Measurements from ENCODE around the gene TMEM191B.
"Not testable (repeated sequence)": the region's sequence is repeated elsewhere in the genome, so short reads cannot be mapped to it uniquely, and the experiment has no call there.

Gene TMEM191B

DNA sequence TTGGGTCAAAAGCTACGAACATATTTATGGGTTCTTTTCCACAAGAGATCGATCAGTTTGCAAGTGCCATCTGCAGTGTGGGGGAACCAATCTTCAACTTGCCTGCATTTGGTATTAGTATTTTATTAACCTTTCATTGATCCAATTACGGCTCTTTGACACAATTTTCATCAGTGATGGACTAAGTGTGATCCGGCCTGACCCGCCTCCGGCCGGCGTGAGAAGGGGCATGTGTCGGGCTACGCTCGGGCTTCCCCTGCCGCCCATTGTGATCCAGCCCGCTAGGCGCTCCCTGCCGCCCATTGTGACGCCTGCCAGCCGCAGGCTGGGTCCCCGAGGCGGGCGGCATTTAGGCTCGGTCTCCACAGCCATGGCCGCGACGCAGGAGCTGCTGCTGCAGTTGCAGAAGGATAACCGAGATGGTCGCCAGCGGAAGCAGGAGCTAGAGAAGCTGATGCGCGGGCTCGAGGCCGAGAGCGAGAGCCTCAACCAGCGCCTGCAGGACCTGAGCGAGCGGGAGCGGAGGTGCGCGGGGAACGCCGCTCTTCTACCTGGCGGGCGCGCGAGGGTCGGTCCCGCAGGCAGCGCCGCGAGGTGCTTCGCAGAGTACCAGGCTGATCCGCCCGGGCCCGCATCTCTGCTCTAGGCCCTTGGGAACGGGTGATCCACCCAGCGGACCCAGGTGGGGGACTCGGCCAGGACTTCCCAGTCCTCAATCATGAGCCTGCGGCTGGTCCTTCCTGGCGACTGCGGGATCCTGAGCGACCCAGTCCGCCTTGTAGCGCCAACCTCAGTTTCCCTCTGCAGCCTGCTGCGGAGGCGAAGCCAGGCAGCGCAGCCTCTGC is at the start of gene TMEM191B:
Gene TMEM191B, plus strand, starts transcription at position 51 of the 845 bp plus-strand sequence. Its CDS starts 179 bp downstream, at position 230.
- DNase-seq (ENCODE audit: low read depth, low spot score); in situ Hi-C loops (cut with HindIII; ENCODE audit: low sequenced_read_pairs); H3K4me3 ChIP-seq (ENCODE audit: low read depth, low read length): not testable (repeated sequence)

DNA sequence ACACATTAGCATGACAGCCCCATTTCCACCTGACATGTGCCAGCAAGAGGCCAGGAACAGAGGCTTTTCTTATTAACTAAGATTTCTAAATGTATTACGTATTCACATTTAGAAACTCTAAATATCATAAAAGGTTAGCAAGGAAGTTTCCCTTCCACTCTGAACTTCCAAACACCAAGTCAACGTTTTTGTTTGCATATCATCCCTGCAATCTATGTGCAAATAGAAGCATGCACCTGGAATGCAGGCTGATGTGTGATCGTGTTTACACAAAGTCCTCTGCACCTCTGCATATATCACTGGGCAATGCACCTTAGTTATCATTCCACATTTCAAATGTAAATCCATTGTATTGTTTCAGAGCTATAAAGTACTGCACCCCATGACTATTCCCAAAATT is 31.4 kb upstream of the TMEM191B start:
- in situ Hi-C loops (cut with HindIII; ENCODE audit: low sequenced_read_pairs); H3K4me3 ChIP-seq (ENCODE audit: low read depth, low read length); DNase-seq (ENCODE audit: low read depth, low spot score): not testable (repeated sequence)

DNA sequence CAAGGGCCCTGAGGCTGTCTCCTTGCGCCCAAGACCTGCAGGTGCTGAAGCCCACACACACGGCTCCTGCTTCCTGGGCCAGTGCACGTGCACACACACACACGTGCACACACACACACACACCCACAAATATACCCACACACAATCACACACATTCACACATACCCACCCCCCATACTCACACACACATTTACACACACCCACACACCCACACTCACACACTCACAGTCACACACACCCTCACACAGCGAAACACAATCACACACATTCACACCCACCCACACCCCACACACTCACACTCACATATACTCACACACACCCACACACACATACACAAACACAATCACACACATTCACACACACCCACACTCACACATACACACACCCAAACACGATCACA is 16.3 kb upstream of the TMEM191B start:
- DNase-seq (ENCODE audit: low read depth, low spot score); H3K4me3 ChIP-seq (ENCODE audit: low read depth, low read length); in situ Hi-C loops (cut with HindIII; ENCODE audit: low sequenced_read_pairs): not testable (repeated sequence)

DNA sequence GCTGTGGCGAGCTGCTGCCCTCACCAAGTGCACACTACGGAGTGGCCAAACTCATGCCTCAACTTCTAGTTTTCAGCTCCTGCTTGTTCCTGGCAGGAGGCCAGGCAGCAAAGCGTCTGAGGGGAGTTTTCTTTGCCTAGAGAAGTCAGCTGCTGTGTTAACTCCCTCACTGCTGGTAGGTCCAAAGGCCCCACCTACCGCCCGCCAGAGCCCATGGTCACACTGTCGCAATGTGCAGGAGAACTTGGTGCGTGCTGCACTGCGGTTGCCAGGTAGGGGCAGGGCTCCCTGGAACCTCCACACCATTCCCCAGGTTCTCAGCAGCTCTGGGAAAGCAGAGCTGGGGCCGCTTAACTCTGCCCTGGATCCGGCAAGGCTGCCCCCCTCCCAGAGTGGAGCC is 15.2 kb upstream of the TMEM191B start:
- H3K4me3 ChIP-seq (ENCODE audit: low read depth, low read length); in situ Hi-C loops (cut with HindIII; ENCODE audit: low sequenced_read_pairs); DNase-seq (ENCODE audit: low read depth, low spot score): not testable (repeated sequence)

DNA sequence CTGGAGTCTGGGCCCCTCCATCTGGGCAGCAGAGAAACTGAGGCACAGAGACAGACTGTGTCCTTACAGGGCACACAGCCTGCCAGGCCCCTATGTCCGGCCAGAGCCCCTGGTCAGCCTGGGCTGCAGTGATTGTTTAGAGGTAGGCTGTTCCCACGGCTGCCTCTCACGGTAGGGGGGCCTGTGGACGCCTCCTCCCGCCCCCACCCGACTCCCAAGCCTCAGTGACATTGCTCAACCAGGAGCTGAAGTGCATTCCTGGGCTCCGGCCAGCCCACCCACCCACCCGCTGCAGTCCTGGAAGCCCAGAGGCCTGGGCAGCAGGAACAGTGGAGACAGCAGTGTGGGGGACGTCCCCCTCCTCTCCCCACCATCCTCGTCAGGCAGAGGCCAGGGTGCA is 14.1 kb upstream of the TMEM191B start:
- in situ Hi-C loops (cut with HindIII; ENCODE audit: low sequenced_read_pairs); DNase-seq (ENCODE audit: low read depth, low spot score); H3K4me3 ChIP-seq (ENCODE audit: low read depth, low read length): not testable (repeated sequence)

DNA sequence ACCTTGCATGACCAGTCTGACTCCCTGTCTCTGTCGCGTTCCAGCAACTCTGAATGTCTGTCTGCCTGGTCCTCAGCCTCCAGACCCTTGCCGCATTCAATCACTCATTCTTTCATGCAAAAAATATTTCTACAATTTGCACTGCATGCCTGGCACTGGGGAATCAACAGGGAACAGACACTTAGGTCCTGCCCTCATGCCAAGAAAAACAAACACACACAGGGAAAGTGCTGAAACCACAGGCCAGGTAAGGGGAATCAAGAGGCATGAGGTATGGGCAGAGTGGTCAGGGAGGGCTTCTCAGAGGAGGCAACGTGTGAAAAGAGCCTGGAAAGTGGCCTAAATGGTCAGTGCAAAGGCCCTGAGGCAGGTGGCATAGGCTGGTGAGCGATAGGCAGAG is 9.5 kb upstream of the TMEM191B start, which contains the start of gene GGTLC3:
Gene GGTLC3, minus strand, starts transcription at position 101 of the 400 bp plus-strand sequence. CDS start 264 bp downstream, outside the sequence.
- in situ Hi-C loops (cut with HindIII; ENCODE audit: low sequenced_read_pairs); H3K4me3 ChIP-seq (ENCODE audit: low read depth, low read length); DNase-seq (ENCODE audit: low read depth, low spot score): not testable (repeated sequence)

DNA sequence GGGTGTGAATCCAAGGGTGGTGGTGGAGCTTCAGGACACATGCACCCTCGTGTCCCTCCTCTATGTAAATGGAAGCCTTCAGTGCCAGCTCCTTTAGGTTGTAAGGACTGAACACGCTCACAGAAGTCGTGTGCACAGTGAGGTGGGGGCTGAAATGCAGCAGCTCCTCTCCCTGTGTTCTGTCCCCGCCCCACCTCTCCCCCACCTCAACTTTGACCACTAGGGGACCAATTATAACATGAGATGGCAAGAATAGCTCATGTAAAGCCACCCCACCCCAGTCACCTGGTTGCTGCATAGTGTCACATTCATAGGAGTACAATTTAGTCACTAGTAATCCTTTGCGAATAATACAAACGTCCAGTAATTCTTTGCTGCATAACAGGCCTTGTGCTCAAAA is 4.8 kb upstream of the TMEM191B start:
- in situ Hi-C loops (cut with HindIII; ENCODE audit: low sequenced_read_pairs); H3K4me3 ChIP-seq (ENCODE audit: low read depth, low read length); DNase-seq (ENCODE audit: low read depth, low spot score): not testable (repeated sequence)

DNA sequence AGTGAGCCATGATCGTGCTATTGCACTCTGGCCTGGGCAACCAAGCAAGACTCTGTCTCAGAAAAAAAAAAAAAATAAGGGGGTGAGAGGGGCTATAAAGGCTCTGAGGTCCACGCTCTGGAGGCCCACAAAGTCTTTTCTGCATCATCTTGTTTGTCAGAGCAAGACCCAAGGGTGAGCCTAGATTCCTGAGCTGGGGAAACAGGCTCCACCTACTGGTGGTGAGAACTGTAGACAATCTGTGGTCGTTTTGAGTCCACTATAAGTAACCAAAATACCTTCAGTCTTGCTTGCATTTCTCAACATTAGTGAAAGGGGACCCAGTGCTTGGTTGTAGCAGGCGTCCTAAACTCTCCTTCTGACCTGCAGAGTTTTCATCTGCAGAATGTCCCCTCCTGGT is 4.3 kb upstream of the TMEM191B start:
- DNase-seq (ENCODE audit: low read depth, low spot score); in situ Hi-C loops (cut with HindIII; ENCODE audit: low sequenced_read_pairs); H3K4me3 ChIP-seq (ENCODE audit: low read depth, low read length): not testable (repeated sequence)

DNA sequence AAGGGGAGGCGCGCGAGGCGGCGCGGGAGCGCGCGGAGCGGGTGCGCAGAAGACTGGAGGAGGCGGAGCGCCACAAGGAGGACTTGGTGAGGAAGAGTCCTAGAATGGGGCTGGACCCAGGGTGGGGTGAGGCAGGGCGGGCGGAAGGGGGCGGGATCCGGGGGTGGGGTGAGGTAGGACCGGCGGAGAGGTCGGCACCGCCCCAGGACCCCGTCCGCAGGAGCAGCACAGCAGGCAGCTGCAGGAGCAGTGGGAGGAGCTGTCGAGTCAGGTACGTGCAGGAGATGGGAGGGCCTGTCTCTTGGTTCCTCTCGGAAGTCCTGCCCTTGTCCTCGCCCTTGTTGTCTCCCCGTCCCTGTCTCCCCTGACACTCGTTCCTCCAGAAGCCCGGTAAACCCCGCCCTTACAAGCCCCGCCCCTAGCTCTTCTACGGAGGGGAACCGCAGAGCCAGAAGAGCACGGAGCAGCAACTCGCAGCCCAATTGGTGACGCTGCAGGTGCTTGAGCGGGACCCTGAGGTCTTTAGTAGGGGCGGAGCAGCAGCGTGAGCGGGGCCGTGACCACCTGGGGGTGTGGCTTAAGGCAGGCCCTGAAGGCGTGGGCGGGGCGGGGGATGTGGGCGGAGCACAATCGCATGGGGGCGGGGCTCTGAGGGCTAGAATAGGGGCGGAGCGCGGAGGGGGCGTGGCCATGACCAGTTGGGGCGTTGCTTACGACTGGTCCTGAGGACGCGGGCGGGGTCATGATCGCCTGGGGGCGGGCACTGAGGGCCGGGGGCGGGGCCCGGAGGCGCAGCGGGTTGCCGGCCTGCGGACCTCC is 1.2 kb downstream of the TMEM191B start:
- in situ Hi-C loops (cut with HindIII; ENCODE audit: low sequenced_read_pairs); H3K4me3 ChIP-seq (ENCODE audit: low read depth, low read length): not testable (repeated sequence)
- DNase-seq (ENCODE audit: low read depth, low spot score): peak; percentile 42

DNA sequence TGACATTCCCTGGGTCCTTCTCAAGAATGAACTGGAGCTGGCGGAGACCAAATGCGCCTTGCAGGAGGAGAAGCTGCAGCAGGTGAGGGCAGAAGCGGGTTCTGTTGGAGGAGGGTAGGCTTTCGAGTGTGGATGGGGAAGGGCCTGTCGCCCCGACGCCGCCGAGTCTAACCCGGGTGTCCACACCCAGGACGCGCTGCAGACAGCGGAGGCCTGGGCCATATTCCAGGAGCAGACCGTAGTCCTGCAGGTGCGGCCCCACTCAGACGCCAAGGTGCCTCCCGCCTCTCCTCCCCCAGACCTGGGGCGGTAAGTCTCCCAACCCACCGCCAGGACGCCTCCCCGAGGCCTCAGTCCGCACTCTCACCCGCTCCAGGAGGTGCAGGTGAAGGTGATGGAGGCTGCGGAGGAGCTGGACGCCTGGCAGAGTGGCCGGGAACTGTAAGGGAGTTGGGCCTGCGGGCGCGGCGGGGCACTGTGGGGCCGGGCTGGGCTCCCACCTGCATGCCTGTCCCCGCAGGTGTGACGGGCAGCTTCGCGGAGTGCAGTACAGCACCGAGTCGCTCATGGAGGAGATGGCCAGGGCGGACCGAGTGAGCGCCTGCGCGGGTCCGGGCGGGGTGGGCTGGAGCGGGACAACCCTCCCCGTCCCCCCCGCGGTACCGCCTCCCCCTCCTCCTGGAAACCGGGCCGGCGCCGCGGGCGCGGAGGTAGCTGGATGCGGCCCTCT is 2.0 kb downstream of the TMEM191B start:
- DNase-seq (ENCODE audit: low read depth, low spot score); H3K4me3 ChIP-seq (ENCODE audit: low read depth, low read length); in situ Hi-C loops (cut with HindIII; ENCODE audit: low sequenced_read_pairs): not testable (repeated sequence)

DNA sequence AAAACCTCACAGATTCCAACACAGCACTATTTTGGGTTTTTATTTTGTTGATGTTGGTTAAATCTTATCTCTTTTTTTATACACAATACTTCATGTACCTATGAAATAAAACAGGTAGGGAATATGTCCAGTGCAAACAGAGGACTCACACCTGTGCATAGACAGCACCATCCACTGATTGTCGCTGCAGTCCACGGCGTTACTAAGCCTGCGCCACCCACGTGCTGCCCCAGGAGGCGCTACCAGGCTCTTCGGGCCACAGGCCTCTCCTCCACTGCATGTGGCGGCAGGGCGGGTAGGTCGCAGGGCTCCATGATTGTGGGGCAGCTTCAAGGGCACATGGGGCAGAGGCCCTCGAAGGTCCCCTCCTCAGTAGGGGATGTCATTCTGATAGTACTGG is 6.0 kb downstream of the TMEM191B start:
- H3K4me3 ChIP-seq (ENCODE audit: low read depth, low read length); DNase-seq (ENCODE audit: low read depth, low spot score); in situ Hi-C loops (cut with HindIII; ENCODE audit: low sequenced_read_pairs): not testable (repeated sequence)

DNA sequence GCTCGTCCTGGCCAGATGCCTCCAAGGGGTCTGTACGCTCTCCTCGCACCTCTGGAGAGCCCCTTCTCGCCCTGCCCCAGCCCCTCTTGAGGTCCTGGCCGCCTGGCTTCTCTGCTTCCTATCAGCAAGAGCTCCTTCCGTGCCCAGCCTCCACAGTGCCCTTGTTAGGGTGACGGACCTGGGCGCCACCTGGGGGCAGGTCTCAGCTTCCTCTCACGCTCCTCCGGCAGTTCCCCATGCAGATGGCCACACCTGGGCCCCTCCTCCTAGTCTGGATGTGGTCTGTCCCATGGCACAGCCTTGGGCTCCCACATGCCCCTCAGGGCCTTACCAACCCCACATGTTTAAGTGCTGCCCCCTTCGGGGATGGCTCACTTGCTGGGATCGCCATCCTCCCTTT is 6.7 kb downstream of the TMEM191B start:
- H3K4me3 ChIP-seq (ENCODE audit: low read depth, low read length); in situ Hi-C loops (cut with HindIII; ENCODE audit: low sequenced_read_pairs); DNase-seq (ENCODE audit: low read depth, low spot score): not testable (repeated sequence)

DNA sequence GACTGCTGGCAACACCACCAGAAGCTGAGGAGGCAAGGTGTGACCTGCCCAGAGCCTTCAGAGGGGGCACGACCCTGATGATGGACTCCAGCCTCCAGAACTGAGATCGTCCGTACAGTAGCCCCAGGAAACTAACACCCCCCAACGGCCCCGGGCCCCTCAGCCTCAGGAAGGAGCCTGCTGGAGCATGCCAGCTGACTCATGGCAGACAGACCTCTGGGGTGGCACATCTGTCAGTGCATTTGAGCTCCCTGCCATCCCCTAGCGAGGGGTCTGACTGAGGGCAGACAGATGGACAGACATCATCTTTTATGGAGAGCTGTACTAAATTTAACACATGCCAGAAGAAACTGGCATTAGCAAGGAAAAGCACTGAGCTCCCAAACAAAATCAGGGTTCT is 12.4 kb downstream of the TMEM191B start:
- in situ Hi-C loops (cut with HindIII; ENCODE audit: low sequenced_read_pairs); H3K4me3 ChIP-seq (ENCODE audit: low read depth, low read length); DNase-seq (ENCODE audit: low read depth, low spot score): not testable (repeated sequence)

DNA sequence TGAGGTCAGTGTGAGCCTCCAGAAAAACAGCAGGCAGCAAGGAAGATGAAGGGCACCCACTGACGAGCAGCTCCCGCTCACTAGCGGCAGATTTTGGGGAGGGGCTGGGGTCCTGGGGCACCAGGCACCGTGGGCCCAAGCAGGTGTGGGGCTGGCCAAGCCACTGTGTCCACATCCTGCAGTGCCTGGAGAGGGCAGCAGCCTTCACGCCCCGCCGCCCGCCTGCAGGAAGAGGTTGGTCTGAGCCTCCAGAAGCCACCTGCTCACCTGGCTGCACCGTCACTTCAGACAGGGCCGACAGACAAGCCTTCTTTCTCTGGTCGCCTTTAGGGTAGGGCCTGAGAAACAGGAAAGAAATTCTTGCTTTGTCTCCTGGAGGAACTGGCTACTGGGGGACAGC is 15.8 kb downstream of the TMEM191B start:
- H3K4me3 ChIP-seq (ENCODE audit: low read depth, low read length); in situ Hi-C loops (cut with HindIII; ENCODE audit: low sequenced_read_pairs); DNase-seq (ENCODE audit: low read depth, low spot score): not testable (repeated sequence)

DNA sequence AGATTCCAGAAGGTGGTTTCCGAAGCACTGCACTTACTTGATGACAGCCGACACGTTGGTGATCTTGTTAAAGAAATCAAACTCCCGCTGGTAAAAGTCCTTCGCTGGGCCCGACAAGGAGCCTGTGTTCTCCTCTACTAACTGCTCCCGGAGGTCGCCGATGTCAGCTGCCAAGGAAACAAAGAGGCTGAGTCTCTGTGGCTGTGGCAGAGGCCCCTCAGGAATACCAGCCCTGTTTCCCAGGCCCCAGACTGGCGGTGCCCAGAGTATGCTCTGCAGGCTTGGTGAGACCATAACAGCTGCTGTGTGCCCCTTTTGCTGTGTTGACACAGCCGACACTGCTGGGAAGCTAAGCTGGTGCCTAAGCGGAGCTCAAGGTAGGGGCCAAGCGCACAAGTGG is 17.0 kb downstream of the TMEM191B start:
- in situ Hi-C loops (cut with HindIII; ENCODE audit: low sequenced_read_pairs); DNase-seq (ENCODE audit: low read depth, low spot score); H3K4me3 ChIP-seq (ENCODE audit: low read depth, low read length): not testable (repeated sequence)

DNA sequence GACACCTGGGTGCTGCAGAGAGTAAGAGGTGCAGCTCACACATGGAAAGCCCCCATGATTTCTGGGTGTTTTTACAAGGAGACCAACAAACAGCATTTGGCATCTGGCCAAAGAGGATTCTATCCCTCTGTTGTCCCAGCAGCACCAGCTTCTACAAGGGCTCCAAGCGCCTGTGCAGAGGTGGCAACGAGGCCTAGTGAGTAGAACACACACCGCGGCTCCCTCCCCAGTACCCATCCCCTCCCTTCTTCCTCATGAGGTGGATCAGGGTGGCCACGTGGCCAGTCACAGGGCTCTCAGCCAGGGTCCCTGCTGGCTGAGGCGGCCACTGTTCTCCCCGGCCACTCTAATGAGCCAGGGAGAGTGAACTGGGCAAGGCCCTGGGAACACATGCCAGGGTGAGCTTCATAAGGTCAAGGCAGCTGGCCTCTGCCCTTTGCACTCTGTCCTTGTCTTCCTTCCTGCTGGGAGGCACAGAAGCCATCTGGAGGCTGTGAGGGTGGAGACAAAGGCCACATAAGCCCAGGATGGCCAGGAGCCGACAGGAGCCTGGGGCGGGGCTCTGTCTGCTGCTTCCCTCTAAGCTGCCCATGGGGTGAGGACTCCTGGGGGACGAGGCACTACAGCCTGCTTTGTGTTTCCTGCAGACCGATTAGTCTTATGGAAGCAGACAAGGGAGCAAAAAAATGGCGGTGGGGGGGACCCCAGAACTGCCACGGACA is 22.0 kb downstream of the TMEM191B start:
- H3K4me3 ChIP-seq (ENCODE audit: low read depth, low read length); DNase-seq (ENCODE audit: low read depth, low spot score); in situ Hi-C loops (cut with HindIII; ENCODE audit: low sequenced_read_pairs): not testable (repeated sequence)
